Mesenchymal stem cell (in vitro differentiated cells and primary cell): ENCODE data around the gene ALDOA.

ENCODE experiments used
- DNase-seq: peaks from one replicate; pipeline ENCODE4 v3.0.0-alpha.2; 2013
- H2AFZ ChIP-seq: one replicate; pipeline ENCODE4 v1.6.1; 2013; ENCODE audit warnings: low read depth, mild to moderate bottlenecking, control low read depth, inconsistent platforms, low read length, moderate library complexity
- H2AK5ac ChIP-seq: 2 replicates; pipeline ENCODE4 v1.6.1; 2013; ENCODE audit warnings: low read length, moderate library complexity, mild to moderate bottlenecking, inconsistent platforms; ENCODE audit not compliant: severe bottlenecking
- H2BK120ac ChIP-seq: one replicate; pipeline ENCODE4 v1.6.1; 2013; ENCODE audit warnings: low read depth, mild to moderate bottlenecking, inconsistent platforms, low read length, moderate library complexity
- H2BK12ac ChIP-seq, 2 experiments: one replicate each; pipeline ENCODE4 v1.6.1; 2013; ENCODE audit warnings: inconsistent platforms in 2 of 2, low read length in 2 of 2, mild to moderate bottlenecking in 2 of 2, moderate library complexity in 2 of 2, control low read depth in 1 of 2
- H2BK15ac ChIP-seq: one replicate; pipeline ENCODE4 v1.6.1; 2013; ENCODE audit warnings: mild to moderate bottlenecking, low read depth, inconsistent platforms; ENCODE audit not compliant: poor library complexity, severe bottlenecking
- H2BK5ac ChIP-seq: 2 replicates; pipeline ENCODE4 v1.6.1; 2013; ENCODE audit warnings: low read depth, mild to moderate bottlenecking, low read length, control low read depth, inconsistent platforms; ENCODE audit not compliant: poor library complexity, severe bottlenecking
- H3K14ac ChIP-seq, 2 experiments: one replicate each; pipeline ENCODE4 v1.6.1; 2013; ENCODE audit warnings: inconsistent platforms in 2 of 2, low read length in 2 of 2, control low read depth in 1 of 2, mild to moderate bottlenecking in 1 of 2, moderate library complexity in 1 of 2
- H3K18ac ChIP-seq, 2 experiments: one replicate each; pipeline ENCODE4 v1.6.1; 2013; ENCODE audit warnings: inconsistent platforms in 2 of 2, low read length in 2 of 2, control low read depth in 1 of 2, low read depth in 1 of 2, mild to moderate bottlenecking in 1 of 2
- H3K23ac ChIP-seq, 2 experiments: one replicate each; pipeline ENCODE4 v1.6.1; 2013; ENCODE audit warnings: inconsistent platforms in 2 of 2, low read length in 2 of 2, mild to moderate bottlenecking in 2 of 2, moderate library complexity in 2 of 2, control low read depth in 1 of 2
- H3K27ac ChIP-seq: 2 replicates; pipeline ENCODE4 v1.5.1; 2013; ENCODE audit warnings: mild to moderate bottlenecking, moderate library complexity, low read length, control low read depth, inconsistent platforms; ENCODE audit not compliant: poor library complexity, severe bottlenecking
- H3K27me3 ChIP-seq, 2 experiments: 2 replicates each; pipeline versions ENCODE4 v1.6.1 to v1.7.0; 2013; ENCODE audit warnings: low read length in 2 of 2, mild to moderate bottlenecking in 2 of 2, moderate library complexity in 2 of 2, control low read depth in 1 of 2, inconsistent platforms in 1 of 2; ENCODE audit not compliant: control insufficient read depth in 1 of 2, insufficient read depth in 1 of 2
- H3K36me3 ChIP-seq, 2 experiments: 2 replicates each; pipeline versions ENCODE4 v1.6.1 to v1.7.0; 2013; ENCODE audit warnings: low read length in 2 of 2, control low read depth in 1 of 2, inconsistent platforms in 1 of 2, low read depth in 1 of 2, mild to moderate bottlenecking in 1 of 2; ENCODE audit not compliant: insufficient read depth in 2 of 2, control insufficient read depth in 1 of 2
- H3K4ac ChIP-seq, 2 experiments: one replicate each; pipeline ENCODE4 v1.6.1; 2013; ENCODE audit warnings: inconsistent platforms in 2 of 2, low read length in 2 of 2, mild to moderate bottlenecking in 2 of 2, moderate library complexity in 2 of 2, control low read depth in 1 of 2, low read depth in 1 of 2
- H3K4me1 ChIP-seq: 2 replicates; pipeline ENCODE4 v1.6.1; 2013; ENCODE audit warnings: low read depth, low read length, control low read depth; ENCODE audit not compliant: control insufficient read depth, insufficient read depth
- H3K4me2 ChIP-seq: 2 replicates; pipeline ENCODE4 v1.6.1; 2013; ENCODE audit warnings: low read length, mild to moderate bottlenecking, inconsistent platforms; ENCODE audit not compliant: poor library complexity, severe bottlenecking
- H3K4me3 ChIP-seq, 2 experiments: 2 replicates each; pipeline versions ENCODE4 v1.5.1 to v1.7.0; 2013; ENCODE audit warnings: low read length in 2 of 2, mild to moderate bottlenecking in 2 of 2, control low read depth in 1 of 2, low read depth in 1 of 2; ENCODE audit not compliant: insufficient read depth in 1 of 2
- H3K79me1 ChIP-seq: replicated peaks from 2 replicates; pipeline ENCODE4 v1.6.1; 2013; ENCODE audit warnings: mild to moderate bottlenecking, control low read depth, low read length, inconsistent platforms; ENCODE audit not compliant: poor library complexity, severe bottlenecking
- H3K9ac ChIP-seq: 2 replicates; pipeline ENCODE4 v1.7.0; 2013; ENCODE audit warnings: mild to moderate bottlenecking, low read length, moderate library complexity
- H3K9me3 ChIP-seq: 2 replicates; pipeline ENCODE4 v1.7.0; 2013; ENCODE audit warnings: mild to moderate bottlenecking, low read length; ENCODE audit not compliant: control insufficient read depth
- H4K8ac ChIP-seq: one replicate; pipeline ENCODE4 v1.6.1; 2013; ENCODE audit warnings: inconsistent platforms, mild to moderate bottlenecking, low read length, moderate library complexity
- H4K91ac ChIP-seq: one replicate; pipeline ENCODE4 v1.6.1; 2013; ENCODE audit warnings: mild to moderate bottlenecking, low read length, inconsistent platforms
- WGBS: methylation state at CpG from one replicate; pipeline ENCODE4 v1.1.7; 2013; ENCODE audit warnings: mixed read lengths; 5-methylcytosine and 5-hydroxymethylcytosine counted together

Gene ALDOA

GRCh38 chr16:30085247-30085646 lies 19.7 kb downstream of the ALDOA start:
- Histone ChIP-seq H2AK5ac (no peak overlapping the region), H3K4me1 (peaks cover 6% of the 10 kb centered on the region), H3K4ac (no peak overlapping the region), H3K4me2 (no peak overlapping the region), H2BK5ac (no peak overlapping the region), H3K4me3 (no peak overlapping the region), H3K9ac (peak overlapping the region; percentile 75), H2AFZ (no peak overlapping the region), H2BK12ac (no peak overlapping the region), H3K27me3 (no peaks in the 10 kb centered on the region), H3K9me3 (no peaks in the 10 kb centered on the region), H3K14ac (no peak overlapping the region), H2BK120ac (no peak overlapping the region), H4K8ac (no peak overlapping the region), H3K18ac (no peak overlapping the region), H3K23ac (no peak overlapping the region), H3K36me3 (peaks cover 52 to 74% of the 10 kb centered on the region in 2 experiments), H3K27ac (no peak overlapping the region), H3K79me1 (peaks cover 42% of the 10 kb centered on the region), H2BK15ac (no peak overlapping the region), H4K91ac (no peak overlapping the region)
- DNase-seq, result no peak
- 79% methylated on average over 2 of the region's 3 CpGs for WGBS

- no peaks in the 10 kb centered on the region for H3K9me3 ChIP-seq
- H3K4me3 ChIP-seq, result no peak overlapping the region
- peak overlapping the region; percentile 75 for H3K9ac ChIP-seq
- no peak overlapping the region for H2BK12ac ChIP-seq
- no peak overlapping the region for H3K4ac ChIP-seq
- peaks cover 48 to 70% of the 10 kb centered on the region in 2 experiments for H3K36me3 ChIP-seq
- no peak overlapping the region for H2AFZ ChIP-seq
- H2BK5ac ChIP-seq, result no peak overlapping the region
- no peak overlapping the region for H3K4me2 ChIP-seq
- no peak overlapping the region for H3K14ac ChIP-seq
- no peak overlapping the region for H2BK120ac ChIP-seq
- H4K91ac ChIP-seq, result no peak overlapping the region
- no peak overlapping the region for H3K18ac ChIP-seq
- WGBS, result 55% methylated on average over 6 of the region's 6 CpGs
- H2BK15ac ChIP-seq, result no peak overlapping the region
- H3K23ac ChIP-seq, result no peak overlapping the region
- no peak overlapping the region for H4K8ac ChIP-seq
- no peak overlapping the region for H2AK5ac ChIP-seq
- no peak for DNase-seq
- H3K27me3 ChIP-seq, result no peaks in the 10 kb centered on the region
- H3K4me1 ChIP-seq, result peaks cover 7% of the 10 kb centered on the region
- H3K79me1 ChIP-seq, result peaks cover 40% of the 10 kb centered on the region
- no peak overlapping the region for H3K27ac ChIP-seq
Observed at GRCh38 chr16:30085820-30086219, 20.3 kb downstream of the ALDOA start.

- Histone ChIP-seq H3K4ac (no peak overlapping the region), H3K4me3 (no peak overlapping the region), H4K91ac (no peak overlapping the region), H2BK12ac (no peak overlapping the region), H3K36me3 (peaks cover 42 to 64% of the 10 kb centered on the region in 2 experiments), H3K18ac (no peak overlapping the region), H2BK5ac (no peak overlapping the region), H2AK5ac (no peak overlapping the region), H3K14ac (no peak overlapping the region), H3K79me1 (peaks cover 35% of the 10 kb centered on the region), H3K23ac (no peak overlapping the region), H3K9ac (no peak overlapping the region), H3K27me3 (no peaks in the 10 kb centered on the region), H3K9me3 (no peaks in the 10 kb centered on the region), H3K4me2 (no peak overlapping the region), H2BK120ac (no peak overlapping the region), H3K4me1 (peaks cover 10% of the 10 kb centered on the region), H2AFZ (no peak overlapping the region), H2BK15ac (no peak overlapping the region), H4K8ac (no peak overlapping the region), H3K27ac (no peak overlapping the region)
- 86% methylated on average over 25 of the region's 27 CpGs for WGBS
- no peak for DNase-seq
Observed at GRCh38 chr16:30086291-30087140, 21.0 kb downstream of the ALDOA start.

GRCh38 chr16:30087181-30087898 lies 21.8 kb downstream of the ALDOA start:
- 89% methylated on average over 10 of the region's 11 CpGs for WGBS
- Histone ChIP-seq H2BK5ac (no peak overlapping the region), H2AK5ac (no peak overlapping the region), H2BK120ac (no peak overlapping the region), H3K9ac (no peak overlapping the region), H3K27ac (no peak overlapping the region), H3K4ac (no peak overlapping the region), H2BK12ac (peak overlapping the region in 1 of 2 experiments; percentile 72), H3K36me3 (peaks cover 36 to 59% of the 10 kb centered on the region in 2 experiments), H2BK15ac (no peak overlapping the region), H4K91ac (no peak overlapping the region), H4K8ac (no peak overlapping the region), H3K4me1 (peaks cover 14% of the 10 kb centered on the region), H3K4me3 (no peak overlapping the region), H3K14ac (peak overlapping the region in 1 of 2 experiments; percentile 26), H3K9me3 (no peaks in the 10 kb centered on the region), H3K27me3 (no peaks in the 10 kb centered on the region), H3K18ac (no peak overlapping the region), H2AFZ (no peak overlapping the region), H3K4me2 (no peak overlapping the region), H3K23ac (no peak overlapping the region), H3K79me1 (peaks cover 30% of the 10 kb centered on the region)
- no peak for DNase-seq
